ENCODE data around the gene MSRB1.
A peak's percentile ranks its signal among the peaks of the same experiment; 100 is the strongest.

MSRB1 gene

DNA sequence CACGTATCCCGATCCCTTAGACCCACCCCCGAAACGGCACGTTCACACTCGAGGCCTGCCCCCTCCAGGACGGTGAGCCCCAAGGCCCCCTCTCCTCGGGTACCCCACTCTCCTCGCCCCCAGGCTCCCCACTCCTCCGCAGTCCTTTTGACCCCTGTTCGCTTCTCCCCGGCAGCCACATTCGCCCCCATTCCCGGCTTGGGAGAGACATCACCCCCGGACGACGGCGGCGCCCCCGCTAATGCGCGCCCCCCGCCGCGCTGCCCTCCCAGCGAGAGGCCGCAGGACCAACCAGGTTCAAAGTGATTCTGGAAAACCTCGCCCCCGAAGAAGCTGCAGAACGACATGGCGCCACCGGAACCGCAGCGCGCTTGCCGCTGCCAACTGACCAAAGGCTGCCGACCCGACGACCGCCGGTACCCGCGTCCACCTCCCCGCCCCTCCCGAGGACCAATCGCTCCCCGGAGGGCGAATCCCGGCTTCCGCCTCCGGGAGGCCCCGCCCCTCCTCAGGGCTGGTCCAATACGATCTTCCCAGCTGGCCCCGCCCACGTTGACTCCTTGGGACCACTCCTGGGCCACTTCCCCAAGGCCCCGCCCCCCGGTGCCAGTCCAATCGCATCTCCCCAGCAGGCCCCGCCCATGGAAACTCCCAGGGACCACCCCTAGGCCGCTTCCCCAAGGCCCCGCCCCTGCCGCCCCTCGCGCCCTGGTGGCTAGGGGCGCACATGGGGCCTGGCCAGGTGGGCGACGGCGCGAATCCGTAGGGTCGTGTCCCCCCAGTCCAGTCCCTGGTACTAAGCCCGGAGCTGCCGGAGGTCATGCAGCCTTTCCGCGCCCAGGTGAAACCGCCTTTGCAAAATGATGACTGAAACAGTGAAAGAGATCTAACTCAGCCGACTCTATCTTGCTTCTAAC, at the start of gene MSRB1:
Gene MSRB1, minus strand, starts transcription at position 390 of the 917 bp plus-strand sequence. Its CDS starts 43 bp downstream, at position 347.
- no peak for TF ChIP-seq EZH2phosphoT487 (IDR thresholded peaks at IDR 0.05; ENCODE audit: low read depth)
- no peak for TF ChIP-seq CTCF (IDR thresholded peaks at IDR 0.05; ENCODE audit: low read depth, low read length)
- H3K9me3 ChIP-seq (ENCODE audit: insufficient read depth, low read length) = no peaks in the 10 kb centered on the region
- peak within 1 kb of the TSS; percentile 55; the same call in 1 of the 2 replicates for H2AFZ ChIP-seq (ENCODE audit: low read depth, low read length)
- no peaks in the 10 kb centered on the region for H3K27me3 ChIP-seq (ENCODE audit: low read depth, low read length)
- H3K4me2 ChIP-seq (ENCODE audit: low read length) = peak within 1 kb of the TSS; percentile 90
- peak within 1 kb of the TSS; percentile 86 for H3K9ac ChIP-seq (ENCODE audit: low read length)
- peaks cover 19% of the 10 kb centered on the region for H3K79me2 ChIP-seq (ENCODE audit: low read length)
- peaks cover 15% of the 10 kb centered on the region for H4K20me1 ChIP-seq (ENCODE audit: insufficient read depth, low read length)
- peaks cover 27% of the 10 kb centered on the region for H3K4me1 ChIP-seq (ENCODE audit: low read length)
- peak within 1 kb of the TSS; percentile 88 for H3K4me3 ChIP-seq (ENCODE audit: low read length)
- H3K27ac ChIP-seq (ENCODE audit: low read length) = peak within 1 kb of the TSS; percentile 77
- peaks cover 22% of the 10 kb centered on the region for H3K36me3 ChIP-seq (replicated peaks; ENCODE audit: low read depth, low read length)

- H3K36me3 ChIP-seq (replicated peaks; ENCODE audit: low read depth, low read length) = peaks cover 7% of the 10 kb centered on the region
- no peaks in the 10 kb centered on the region for H3K27me3 ChIP-seq (ENCODE audit: low read depth, low read length)
- H3K4me1 ChIP-seq (ENCODE audit: low read length) = 0 out of 2 replicates have a peak, but pooled peaks cover 4% of the 10 kb centered on the region
- no peak for TF ChIP-seq EZH2phosphoT487 (IDR thresholded peaks at IDR 0.05; ENCODE audit: low read depth)
- H2AFZ ChIP-seq (ENCODE audit: low read depth, low read length) = no peak overlapping the region
- H3K4me2 ChIP-seq (ENCODE audit: low read length) = no peak overlapping the region
- H3K4me3 ChIP-seq (ENCODE audit: low read length) = no peak overlapping the region
- H4K20me1 ChIP-seq (ENCODE audit: insufficient read depth, low read length) = no peaks in the 10 kb centered on the region
- H3K9me3 ChIP-seq (ENCODE audit: insufficient read depth, low read length) = no peaks in the 10 kb centered on the region
- H3K27ac ChIP-seq (ENCODE audit: low read length) = no peak overlapping the region
- H3K9ac ChIP-seq (ENCODE audit: low read length) = no peak overlapping the region
- no peaks in the 10 kb centered on the region for H3K79me2 ChIP-seq (ENCODE audit: low read length)
These were observed 49.1 kb upstream of the MSRB1 start for GRCh38 chr16:1991948-1992703.

GRCh38 chr16:1991588-1991947, 48.6 kb upstream of the MSRB1 start:
- Histone ChIP-seq H3K36me3 (replicated peaks; ENCODE audit: low read depth, low read length) (peaks cover 4% of the 10 kb centered on the region), H3K4me3 (ENCODE audit: low read length) (no peak overlapping the region), H3K9me3 (ENCODE audit: insufficient read depth, low read length) (no peaks in the 10 kb centered on the region), H3K4me2 (ENCODE audit: low read length) (no peak overlapping the region), H4K20me1 (ENCODE audit: insufficient read depth, low read length) (no peaks in the 10 kb centered on the region), H3K79me2 (ENCODE audit: low read length) (no peaks in the 10 kb centered on the region), H2AFZ (ENCODE audit: low read depth, low read length) (no peak overlapping the region), H3K27me3 (ENCODE audit: low read depth, low read length) (no peaks in the 10 kb centered on the region), H3K4me1 (ENCODE audit: low read length) (0 out of 2 replicates have a peak, but pooled peaks cover 4% of the 10 kb centered on the region), H3K9ac (ENCODE audit: low read length) (no peak overlapping the region), H3K27ac (ENCODE audit: low read length) (no peak overlapping the region)
- TF ChIP-seq EZH2phosphoT487 (IDR thresholded peaks at IDR 0.05; ENCODE audit: low read depth) (no peak), CTCF (IDR thresholded peaks at IDR 0.05; ENCODE audit: low read depth, low read length) (no peak)

DNA sequence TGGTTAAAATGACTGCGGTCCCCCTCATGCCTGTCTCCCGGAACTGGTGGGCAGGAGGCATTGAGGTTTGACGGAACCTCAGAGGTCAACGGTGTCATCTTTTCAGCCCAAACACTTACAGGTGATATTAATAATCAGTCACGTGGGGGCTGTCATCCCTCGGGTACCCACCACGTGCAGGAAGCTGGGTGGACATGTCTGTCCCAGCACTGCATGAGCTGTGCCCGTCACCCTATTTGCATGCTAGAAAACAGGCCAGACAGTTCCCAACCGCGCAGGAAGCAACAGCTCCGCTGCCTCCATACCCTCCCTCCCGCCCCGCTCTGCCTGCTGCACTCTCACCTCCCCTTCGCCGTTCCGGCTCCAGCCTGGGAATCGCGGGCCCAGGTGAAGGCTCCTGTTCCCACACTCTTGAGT, 48.1 kb upstream of the MSRB1 start:
- no peaks in the 10 kb centered on the region for H4K20me1 ChIP-seq (ENCODE audit: insufficient read depth, low read length)
- H2AFZ ChIP-seq (ENCODE audit: low read depth, low read length) = no peak overlapping the region
- no peaks in the 10 kb centered on the region for H3K9me3 ChIP-seq (ENCODE audit: insufficient read depth, low read length)
- no peaks in the 10 kb centered on the region for H3K79me2 ChIP-seq (ENCODE audit: low read length)
- no peak overlapping the region for H3K4me3 ChIP-seq (ENCODE audit: low read length)
- no peak for TF ChIP-seq EZH2phosphoT487 (IDR thresholded peaks at IDR 0.05; ENCODE audit: low read depth)
- no peak overlapping the region for H3K27ac ChIP-seq (ENCODE audit: low read length)
- 0 out of 2 replicates have a peak, but pooled peaks cover 4% of the 10 kb centered on the region for H3K4me1 ChIP-seq (ENCODE audit: low read length)
- no peaks in the 10 kb centered on the region for H3K27me3 ChIP-seq (ENCODE audit: low read depth, low read length)
- no peak overlapping the region for H3K9ac ChIP-seq (ENCODE audit: low read length)
- peak overlapping the region; percentile 66; the same call in 1 of the 2 replicates for H3K4me2 ChIP-seq (ENCODE audit: low read length)
- H3K36me3 ChIP-seq (replicated peaks; ENCODE audit: low read depth, low read length) = peaks cover 8% of the 10 kb centered on the region
